MM.1S (cell line): ENCODE measurements around the gene GATA5.

Source experiments
- DNase-seq: peaks from one replicate; pipeline ENCODE4 v3.0.0-alpha.2; 2015
- H2AFZ ChIP-seq: fragments of 300-600 bp; sonication (generic); 2 replicates; pipeline ENCODE4 v1.6.0; 2016; ENCODE audit warnings: antibody characterized with exemption, low read length
- H3F3A ChIP-seq: fragments of 300-600 bp; sonication (generic); 2 replicates; pipeline ENCODE4 v1.6.1; 2016; ENCODE audit warnings: mild to moderate bottlenecking, antibody characterized with exemption, low read length, moderate library complexity, mixed read lengths; ENCODE audit not compliant: insufficient read depth
- H3K27ac ChIP-seq: fragments of 300-600 bp; sonication (generic); 2 replicates; pipeline ENCODE4 v1.5.1; 2016; ENCODE audit warnings: mild to moderate bottlenecking, low read length
- H3K27me3 ChIP-seq: fragments of 300-600 bp; sonication (generic); replicated peaks from 2 replicates; pipeline ENCODE4 v1.6.0; 2016; ENCODE audit warnings: low read length; ENCODE audit not compliant: insufficient read depth
- H3K36me3 ChIP-seq: fragments of 300-600 bp; sonication (generic); replicated peaks from 2 replicates; pipeline ENCODE4 v1.6.1; 2016; ENCODE audit warnings: mild to moderate bottlenecking, low read length, mixed read lengths; ENCODE audit not compliant: insufficient read depth
- H3K4me1 ChIP-seq: fragments of 300-600 bp; sonication (generic); 2 replicates; pipeline ENCODE4 v1.6.1; 2016; ENCODE audit warnings: low read length, mixed read lengths
- H3K4me2 ChIP-seq: fragments of 300-600 bp; sonication (generic); 2 replicates; pipeline ENCODE4 v1.6.0; 2016; ENCODE audit warnings: low read depth, low read length
- H3K4me3 ChIP-seq: fragments of 300-600 bp; sonication (generic); 2 replicates; pipeline ENCODE4 v1.5.1; 2016; ENCODE audit warnings: low read length, mixed read lengths
- H3K79me2 ChIP-seq: fragments of 300-600 bp; sonication (generic); 2 replicates; pipeline ENCODE4 v1.6.1; 2016; ENCODE audit warnings: mixed run types, low read length, mixed read lengths
- H3K9ac ChIP-seq: fragments of 300-600 bp; sonication (generic); 2 replicates; pipeline ENCODE4 v1.6.1; 2016; ENCODE audit warnings: low read length, mixed read lengths
- H3K9me2 ChIP-seq: fragments of 300-600 bp; sonication (generic); replicated peaks from 2 replicates; pipeline ENCODE4 v1.6.1; 2016; ENCODE audit warnings: mild to moderate bottlenecking, low read length, mixed read lengths; ENCODE audit not compliant: insufficient read depth
- H3K9me3 ChIP-seq: fragments of 300-600 bp; sonication (generic); replicated peaks from 2 replicates; pipeline ENCODE4 v1.6.1; 2016; ENCODE audit warnings: mild to moderate bottlenecking, low read length, mixed read lengths; ENCODE audit not compliant: insufficient read depth
- H4K20me1 ChIP-seq: fragments of 300-600 bp; sonication (generic); 2 replicates; pipeline ENCODE4 v1.6.1; 2016; ENCODE audit warnings: mild to moderate bottlenecking, low read length, moderate library complexity, mixed read lengths; ENCODE audit not compliant: insufficient read depth
- EZH2 ChIP-seq: fragments of 300-600 bp; sonication (generic); optimal IDR thresholded peaks from 2 replicates; pipeline ENCODE3; 2017; ENCODE audit warnings: low read depth, mild to moderate bottlenecking, antibody characterized with exemption, low read length, mixed read lengths
- EZH2phosphoT487 ChIP-seq: fragments of 300-600 bp; sonication (generic); IDR thresholded peaks from 2 replicates; pipeline ENCODE4 v1.6.1; 2018; ENCODE audit warnings: antibody characterized with exemption, low read length
- TF ChIP-seq, protein P1 (sequence below): fragments of 300-600 bp; sonication (generic); IDR thresholded peaks from 2 replicates; pipeline ENCODE4 v1.5.1; 2016; ENCODE audit warnings: antibody characterized with exemption, low read length, mixed read lengths

GATA5 gene

DNA sequence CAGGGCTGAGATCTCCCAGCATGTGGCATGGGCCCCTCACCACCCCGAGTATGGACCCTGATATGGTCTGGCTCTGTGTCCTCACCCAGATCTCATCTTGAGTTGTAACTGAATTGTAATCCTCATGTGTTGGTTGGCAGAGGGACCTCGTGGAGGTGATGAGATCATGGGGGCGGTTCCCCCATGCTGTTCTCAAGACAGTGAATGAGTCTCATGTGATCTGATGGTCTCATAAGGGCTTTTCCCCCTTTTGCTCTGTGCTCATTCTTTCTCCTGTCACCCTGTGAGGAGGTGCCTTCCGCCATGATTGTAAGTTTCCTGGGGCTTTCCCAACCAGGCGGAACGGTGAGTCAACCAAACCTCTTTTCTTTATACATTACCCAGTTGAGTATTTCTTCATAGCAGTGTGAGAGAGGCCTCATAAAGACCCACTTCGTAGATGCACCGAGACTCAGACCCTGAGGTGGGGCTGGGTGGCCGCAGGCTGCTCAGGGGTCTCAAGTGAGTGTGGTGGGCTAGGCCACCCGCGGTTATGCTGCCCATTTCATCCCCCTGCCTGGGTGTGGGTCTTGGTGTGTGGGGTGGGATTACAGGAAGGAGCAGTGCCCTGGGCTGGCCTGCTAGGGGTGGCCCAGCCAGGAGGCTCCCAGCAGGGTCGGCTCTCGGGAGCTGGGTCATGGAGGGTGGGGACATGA, 26.2 kb upstream of the GATA5 start:
- H3K79me2 ChIP-seq = no peaks in the 10 kb centered on the region
- no peak overlapping the region for H2AFZ ChIP-seq
- no peaks in the 10 kb centered on the region for H3K9me3 ChIP-seq
- no peak overlapping the region for H3K4me3 ChIP-seq
- no peak overlapping the region for H3K27ac ChIP-seq
- TF ChIP-seq EZH2 (no peak), EZH2phosphoT487 (no peak)
- TF ChIP-seq, protein P1, sequence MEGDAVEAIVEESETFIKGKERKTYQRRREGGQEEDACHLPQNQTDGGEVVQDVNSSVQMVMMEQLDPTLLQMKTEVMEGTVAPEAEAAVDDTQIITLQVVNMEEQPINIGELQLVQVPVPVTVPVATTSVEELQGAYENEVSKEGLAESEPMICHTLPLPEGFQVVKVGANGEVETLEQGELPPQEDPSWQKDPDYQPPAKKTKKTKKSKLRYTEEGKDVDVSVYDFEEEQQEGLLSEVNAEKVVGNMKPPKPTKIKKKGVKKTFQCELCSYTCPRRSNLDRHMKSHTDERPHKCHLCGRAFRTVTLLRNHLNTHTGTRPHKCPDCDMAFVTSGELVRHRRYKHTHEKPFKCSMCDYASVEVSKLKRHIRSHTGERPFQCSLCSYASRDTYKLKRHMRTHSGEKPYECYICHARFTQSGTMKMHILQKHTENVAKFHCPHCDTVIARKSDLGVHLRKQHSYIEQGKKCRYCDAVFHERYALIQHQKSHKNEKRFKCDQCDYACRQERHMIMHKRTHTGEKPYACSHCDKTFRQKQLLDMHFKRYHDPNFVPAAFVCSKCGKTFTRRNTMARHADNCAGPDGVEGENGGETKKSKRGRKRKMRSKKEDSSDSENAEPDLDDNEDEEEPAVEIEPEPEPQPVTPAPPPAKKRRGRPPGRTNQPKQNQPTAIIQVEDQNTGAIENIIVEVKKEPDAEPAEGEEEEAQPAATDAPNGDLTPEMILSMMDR = no peak
- no peak for DNase-seq
- H3K4me1 ChIP-seq = no peaks in the 10 kb centered on the region
- no peaks in the 10 kb centered on the region for H4K20me1 ChIP-seq
- H3K9me2 ChIP-seq = no peaks in the 10 kb centered on the region
- H3K36me3 ChIP-seq = no peaks in the 10 kb centered on the region
- H3F3A ChIP-seq = no peaks in the 10 kb centered on the region
- no peak overlapping the region for H3K9ac ChIP-seq
- H3K27me3 ChIP-seq = peaks cover 76% of the 10 kb centered on the region
- H3K4me2 ChIP-seq = no peak overlapping the region

DNA sequence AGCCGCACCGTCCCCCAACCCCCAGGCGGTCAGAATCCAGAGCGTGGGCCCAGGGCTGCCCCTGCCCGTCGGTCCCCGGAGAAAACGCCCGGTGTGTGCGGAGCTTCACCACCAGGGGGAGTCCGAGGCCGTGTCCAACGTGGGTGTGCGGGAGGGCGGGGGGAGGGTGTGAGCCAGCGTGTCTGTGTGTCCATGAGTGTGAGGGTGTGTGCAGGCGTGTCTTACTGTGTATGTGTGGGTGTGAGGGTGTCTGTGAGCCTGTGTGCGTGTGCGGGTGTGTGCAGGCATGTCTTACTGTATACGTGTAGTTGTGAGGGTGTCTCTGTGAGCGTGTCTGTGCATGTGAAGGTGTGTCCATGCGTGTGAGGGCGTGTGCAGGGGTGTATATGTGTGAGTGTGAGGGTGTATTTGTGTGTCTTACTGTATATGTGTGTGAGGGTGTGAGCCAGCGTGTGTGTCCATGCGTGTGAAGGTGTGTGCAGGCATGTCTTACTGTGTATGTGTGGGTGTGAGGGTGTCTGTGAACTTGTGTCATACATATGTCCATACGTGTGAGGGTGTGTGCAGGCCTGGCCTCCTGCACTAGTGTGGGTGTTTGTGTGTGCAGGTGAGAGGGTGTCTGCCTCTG, 24.6 kb upstream of the GATA5 start:
- no peaks in the 10 kb centered on the region for H3F3A ChIP-seq
- no peak overlapping the region for H3K4me2 ChIP-seq
- TF ChIP-seq, protein P1 = peak; percentile 81
- TF ChIP-seq EZH2phosphoT487 = no peak
- no peaks in the 10 kb centered on the region for H3K9me2 ChIP-seq
- no peak overlapping the region for H2AFZ ChIP-seq
- no peaks in the 10 kb centered on the region for H3K36me3 ChIP-seq
- no peak overlapping the region for H3K27ac ChIP-seq
- peaks cover 74% of the 10 kb centered on the region for H3K27me3 ChIP-seq
- no peak overlapping the region for H3K4me3 ChIP-seq
- H3K9me3 ChIP-seq = no peaks in the 10 kb centered on the region
- H3K9ac ChIP-seq = no peak overlapping the region
- no peaks in the 10 kb centered on the region for H3K4me1 ChIP-seq
- H4K20me1 ChIP-seq = no peaks in the 10 kb centered on the region
- no peaks in the 10 kb centered on the region for H3K79me2 ChIP-seq
- peak; percentile 56 for DNase-seq

DNA sequence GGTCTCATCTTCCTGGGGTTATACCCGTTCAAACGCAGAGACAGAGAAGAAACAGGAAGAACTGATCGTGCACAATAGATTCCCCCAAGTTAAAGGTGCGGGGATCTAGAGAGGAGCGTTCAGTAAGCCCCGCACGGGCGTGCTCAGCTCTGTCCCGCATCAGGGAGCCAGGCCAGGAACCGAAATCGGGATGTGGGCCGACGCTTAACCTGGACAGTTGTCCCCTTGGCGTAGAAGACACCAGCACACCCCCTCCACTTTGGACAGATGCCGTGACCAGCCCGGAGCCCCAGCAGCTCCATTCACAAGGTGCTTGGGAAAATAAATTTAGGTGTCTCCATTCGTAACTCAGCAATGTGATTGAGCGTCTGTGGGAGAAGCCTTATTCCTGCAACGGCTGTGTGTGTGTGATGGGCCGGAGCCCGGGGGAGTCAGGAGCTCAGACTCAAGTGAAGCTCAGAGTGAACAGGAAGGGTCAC, 24.0 kb upstream of the GATA5 start:
- Histone ChIP-seq H3K4me1 (no peaks in the 10 kb centered on the region), H2AFZ (no peak overlapping the region), H4K20me1 (no peaks in the 10 kb centered on the region), H3K4me2 (no peak overlapping the region), H3F3A (no peaks in the 10 kb centered on the region), H3K4me3 (no peak overlapping the region), H3K27ac (no peak overlapping the region), H3K9ac (no peak overlapping the region), H3K36me3 (no peaks in the 10 kb centered on the region), H3K79me2 (no peaks in the 10 kb centered on the region), H3K9me2 (no peaks in the 10 kb centered on the region), H3K27me3 (peaks cover 74% of the 10 kb centered on the region), H3K9me3 (no peaks in the 10 kb centered on the region)
- no peak for DNase-seq
- TF ChIP-seq EZH2 (no peak), EZH2phosphoT487 (no peak)
- TF ChIP-seq, protein P1 = no peak
